Measurements from ENCODE around the gene RAB11A.
A peak's percentile ranks its signal among the peaks of the same experiment; 100 is the strongest.

RAB11A gene

DNA sequence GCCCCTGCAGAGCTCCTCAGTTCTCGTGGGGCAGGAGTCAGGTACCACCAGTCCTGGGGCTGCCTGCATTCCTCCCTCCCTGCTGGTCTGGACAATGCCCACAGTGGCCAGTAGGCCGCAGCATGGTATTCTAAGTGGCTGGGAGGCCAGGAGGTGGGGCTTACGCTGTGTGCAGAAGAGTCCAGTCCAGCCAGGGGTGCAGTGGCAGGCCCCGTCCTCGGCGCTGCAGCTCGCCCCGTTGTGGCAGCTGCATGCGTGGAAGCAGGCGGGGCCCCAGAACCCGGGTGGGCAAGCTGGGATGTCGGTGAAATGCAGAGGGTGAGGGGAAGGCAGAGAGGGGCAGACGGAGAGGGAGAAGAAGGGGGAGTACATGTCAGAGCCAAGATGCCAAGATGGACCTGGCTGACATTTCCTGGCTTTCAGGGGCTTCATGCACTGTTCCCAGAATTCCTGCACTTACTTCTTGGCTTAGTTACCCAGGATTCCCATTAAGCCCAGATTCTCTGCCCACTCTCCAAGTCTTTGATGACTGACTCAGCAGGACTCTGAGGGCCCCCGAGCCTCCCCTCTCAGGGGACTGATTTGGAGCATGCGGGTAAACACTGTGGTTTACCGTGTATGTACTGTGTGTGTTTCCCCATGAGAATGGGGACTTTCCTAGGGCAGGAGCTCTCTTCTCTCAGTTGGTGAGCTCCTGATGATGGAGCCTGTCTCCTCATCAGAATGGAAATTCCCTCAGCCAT lies 47.5 kb downstream of the RAB11A start:
- DNase-seq (ENCODE audit: low read depth in 2 of 2) = peak; percentile 20 to 26

DNA sequence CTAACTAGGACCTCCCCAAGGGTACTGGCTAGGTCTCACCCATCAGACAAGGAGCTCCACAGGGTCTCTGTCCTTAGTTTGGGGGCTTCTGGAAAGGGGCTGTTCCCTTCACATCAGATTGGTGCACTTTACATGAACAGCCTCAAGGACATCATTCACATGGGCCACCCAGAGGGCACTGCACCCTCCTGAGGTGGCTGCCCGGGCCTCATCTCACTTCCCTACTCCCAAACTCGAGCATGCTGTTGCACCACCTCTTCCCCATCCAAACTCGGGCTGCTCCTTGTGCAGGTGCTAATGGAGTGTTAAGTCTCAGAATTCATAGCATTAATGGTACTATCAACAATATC lies 48.1 kb downstream of the RAB11A start:
- DNase-seq (ENCODE audit: low read depth in 2 of 2) = no peak

DNA sequence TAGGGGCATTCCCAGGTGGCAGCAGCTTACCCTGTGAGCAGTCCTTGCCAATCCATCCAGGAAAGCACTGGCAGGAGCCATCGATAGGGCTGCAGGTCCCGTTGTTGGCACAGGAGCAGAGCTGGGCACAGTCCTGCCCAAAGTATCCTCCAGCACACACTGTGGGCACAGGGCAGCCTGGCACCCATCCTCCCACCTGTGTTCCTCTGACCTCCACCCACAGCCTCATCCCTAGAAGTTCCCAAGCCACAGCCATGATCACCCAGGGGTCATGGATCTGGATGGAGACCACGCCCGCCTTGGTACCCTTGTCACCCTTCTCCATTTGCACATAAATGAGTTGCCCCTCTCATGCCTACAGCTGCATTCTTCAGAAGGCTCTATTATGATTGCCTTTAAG lies 48.6 kb downstream of the RAB11A start:
- DNase-seq (ENCODE audit: low read depth in 2 of 2) = no peak

GRCh38 chr15:65918357-65918920 lies 49.1 kb downstream of the RAB11A start:
- DNase-seq (ENCODE audit: low read depth in 2 of 2) = no peak

DNA sequence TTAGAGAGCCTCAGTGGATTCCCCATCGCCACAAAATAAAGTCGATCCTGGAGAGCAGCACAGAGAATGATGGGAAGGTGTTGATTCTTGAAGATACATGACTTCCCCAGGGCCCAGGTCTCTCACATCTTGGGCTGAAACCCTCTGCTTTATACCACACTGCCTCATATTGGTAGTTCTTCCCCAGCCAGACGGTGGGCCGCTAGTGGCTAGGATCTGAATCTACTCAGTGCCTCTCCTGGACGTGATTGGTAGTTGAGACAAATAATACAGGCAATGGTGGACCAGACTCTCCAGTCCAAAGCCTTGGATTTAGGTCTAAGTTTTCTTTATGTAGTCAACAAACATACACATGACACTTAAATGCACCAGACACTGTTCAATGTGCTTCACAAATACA lies 49.7 kb downstream of the RAB11A start:
- DNase-seq (ENCODE audit: low read depth in 2 of 2) = no peak

DNA sequence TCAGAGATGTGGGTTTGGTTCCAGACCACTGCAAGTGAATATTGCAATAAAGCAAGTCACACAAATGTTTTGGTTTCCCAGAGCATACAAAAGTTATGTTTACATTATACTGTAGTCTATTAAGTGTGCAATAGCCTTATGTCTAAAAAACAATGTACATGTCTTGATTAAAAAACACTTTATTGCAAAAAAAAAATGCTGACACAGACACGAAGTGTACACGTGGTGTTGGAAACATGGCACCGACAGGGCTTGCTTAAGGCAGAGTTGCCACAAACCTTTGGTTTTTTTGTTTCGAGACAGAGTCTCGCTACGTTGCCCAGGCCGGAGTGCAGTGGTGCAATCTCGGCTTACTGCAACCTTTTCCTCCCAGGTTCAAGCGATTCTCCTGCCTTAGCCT lies 50.1 kb downstream of the RAB11A start:
- DNase-seq (ENCODE audit: low read depth in 2 of 2) = no peak

DNA sequence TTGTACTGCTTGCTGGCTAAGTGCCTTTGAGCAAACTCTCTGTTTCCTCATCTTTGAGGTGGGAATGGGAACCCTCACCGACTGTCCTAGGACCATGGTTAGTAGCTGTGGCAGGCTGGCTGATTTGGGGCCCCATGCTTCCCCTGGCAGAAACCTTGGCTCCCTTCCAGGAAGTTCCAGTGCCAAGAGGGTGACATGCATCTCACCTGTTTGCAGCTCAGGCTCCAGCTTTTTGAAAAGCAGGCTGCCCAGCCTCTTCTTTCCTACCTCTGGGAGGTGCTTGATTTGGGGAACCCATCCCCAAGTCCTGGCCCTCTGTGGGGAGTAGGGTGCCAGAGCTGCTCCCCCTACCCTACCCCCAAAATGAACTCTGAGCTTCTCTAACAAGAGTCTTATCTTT lies 50.8 kb downstream of the RAB11A start:
- no peak for DNase-seq (ENCODE audit: low read depth in 2 of 2)

GRCh38 chr15:65920825-65921309 lies 51.6 kb downstream of the RAB11A start:
- no peak for DNase-seq (ENCODE audit: low read depth in 2 of 2)

DNA sequence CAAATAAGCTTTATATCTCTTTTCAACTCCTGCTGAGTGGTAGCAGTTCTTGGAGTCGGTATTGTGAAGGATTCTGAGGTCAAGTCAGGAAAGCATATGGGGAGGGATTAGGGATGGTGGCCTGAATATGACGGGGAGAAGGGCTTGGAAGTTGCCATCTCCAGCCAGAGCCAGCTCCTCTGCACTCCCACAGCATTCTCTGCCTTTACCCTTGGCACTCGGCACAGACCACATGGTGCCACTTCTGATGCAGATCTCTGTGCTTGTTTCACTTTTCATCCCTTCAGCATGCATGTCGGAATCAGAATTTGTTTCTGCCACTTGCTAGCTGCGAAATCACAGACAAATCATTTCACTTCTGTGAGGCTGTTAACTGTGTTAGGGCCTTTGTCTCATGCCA lies 52.5 kb downstream of the RAB11A start:
- DNase-seq (ENCODE audit: low read depth in 2 of 2) = no peak

DNA sequence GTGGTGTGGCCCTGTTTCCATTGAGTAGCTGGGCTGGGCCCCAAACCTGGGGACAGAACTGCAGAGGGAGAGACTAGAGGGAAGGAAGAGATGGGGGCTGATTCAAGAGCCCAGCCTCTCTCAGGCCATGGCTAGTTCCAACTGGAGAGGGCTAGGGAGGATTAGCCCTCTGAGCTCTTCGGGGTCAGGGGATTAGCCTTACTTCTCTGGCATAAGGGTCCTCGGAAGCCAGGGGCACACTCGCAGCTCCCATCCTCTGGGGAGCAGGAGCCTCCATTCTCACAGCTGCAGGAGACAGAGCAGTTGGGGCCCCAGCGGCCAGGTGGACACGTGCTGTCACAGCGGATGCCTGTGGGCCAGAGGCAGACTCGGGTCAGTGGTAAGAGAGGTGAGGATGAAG lies 53.3 kb downstream of the RAB11A start:
- DNase-seq (ENCODE audit: low read depth in 2 of 2) = no peak

DNA sequence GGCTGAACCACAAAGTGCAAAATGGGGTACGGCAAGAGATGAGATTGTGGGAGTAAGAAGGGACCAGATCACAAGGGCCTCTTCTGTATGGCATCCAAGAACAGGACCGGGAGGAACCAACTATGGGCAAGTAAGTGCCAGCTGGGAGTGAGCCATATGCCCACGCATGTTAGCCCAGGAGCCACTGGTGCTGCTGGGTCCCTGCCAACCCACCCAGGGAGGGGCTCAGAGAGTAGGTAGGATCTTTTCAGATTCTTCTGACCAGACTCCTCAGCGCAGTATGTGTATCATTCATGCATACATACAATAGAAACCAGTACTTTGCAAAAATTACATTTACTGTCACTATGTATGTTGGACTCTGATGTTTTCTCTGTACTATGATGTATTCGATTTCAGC lies 54.0 kb downstream of the RAB11A start:
- DNase-seq (ENCODE audit: low read depth in 2 of 2) = no peak

DNA sequence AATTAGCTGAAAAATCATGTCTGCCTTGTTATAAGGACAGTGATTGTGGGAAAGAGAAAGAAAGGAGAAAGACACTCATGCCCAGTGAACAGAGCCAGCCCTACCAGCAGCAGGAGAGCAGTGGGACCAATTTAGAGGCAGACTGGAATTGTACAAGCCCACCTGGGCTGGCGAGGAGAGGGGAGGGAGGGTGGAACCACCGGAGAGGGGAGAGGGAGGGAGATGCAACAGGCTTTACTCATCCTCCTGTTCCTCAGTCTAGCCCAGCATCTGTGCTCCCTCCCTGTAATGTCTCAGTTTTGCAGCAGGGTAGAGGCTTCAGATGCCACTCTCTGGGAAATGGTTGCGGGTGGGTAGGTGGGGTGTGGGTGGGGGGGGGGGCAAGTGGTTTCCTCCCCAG lies 54.7 kb downstream of the RAB11A start:
- DNase-seq (ENCODE audit: low read depth in 2 of 2) = no peak

GRCh38 chr15:65925338-65925737 lies 56.0 kb downstream of the RAB11A start:
- no peak for DNase-seq (ENCODE audit: low read depth in 2 of 2)

GRCh38 chr15:65926459-65926858 lies 57.2 kb downstream of the RAB11A start:
- no peak for DNase-seq (ENCODE audit: low read depth in 2 of 2)

GRCh38 chr15:65926899-65927298 lies 57.6 kb downstream of the RAB11A start:
- no peak for DNase-seq (ENCODE audit: low read depth in 2 of 2)

- DNase-seq (ENCODE audit: low read depth in 2 of 2) = no peak
Measured at GRCh38 chr15:65927545-65927944, 58.3 kb downstream of the RAB11A start.

DNA sequence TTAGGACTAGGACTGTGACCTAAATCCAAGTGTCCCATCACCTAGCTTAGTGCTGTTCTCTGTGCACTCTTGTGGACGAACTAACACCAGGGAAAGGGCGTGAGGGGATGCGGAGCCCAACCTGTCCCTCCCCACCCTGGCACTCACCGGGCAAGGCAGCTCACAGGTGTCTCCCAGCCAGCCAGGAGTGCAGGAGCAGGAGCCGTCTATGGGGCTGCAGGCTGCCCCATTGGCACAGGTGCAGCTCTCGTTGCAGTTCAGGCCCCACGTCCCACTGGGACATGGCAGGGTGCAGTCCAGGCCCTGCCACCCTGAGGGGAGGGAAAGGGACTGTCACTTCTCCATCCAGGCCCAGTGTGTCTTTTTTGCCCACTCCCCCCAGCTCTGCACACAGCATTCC lies 60.3 kb downstream of the RAB11A start:
- no peak for DNase-seq (ENCODE audit: low read depth in 2 of 2)

DNA sequence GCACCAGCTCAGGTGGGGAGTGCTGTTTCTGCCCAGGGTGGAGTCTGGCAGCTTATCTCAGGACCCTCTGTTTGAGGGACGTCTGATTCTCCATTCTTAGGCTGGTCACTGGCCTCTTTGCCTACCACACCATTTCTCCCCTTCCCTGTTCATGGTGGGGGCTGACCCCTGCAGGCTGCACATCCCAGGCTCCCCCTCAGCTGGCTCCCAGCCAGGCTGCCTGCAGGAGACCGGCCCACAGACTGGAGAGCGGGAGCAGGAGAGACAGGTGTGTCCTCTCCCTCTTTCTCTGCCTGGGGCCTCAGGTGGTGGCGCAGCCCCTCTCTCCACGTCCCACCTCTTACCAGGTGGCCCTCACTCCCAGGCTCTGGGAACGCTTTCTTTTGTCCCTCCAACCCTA lies 60.8 kb downstream of the RAB11A start:
- no peak for DNase-seq (ENCODE audit: low read depth in 2 of 2)

GRCh38 chr15:65931221-65931620 lies 61.9 kb downstream of the RAB11A start:
- DNase-seq (ENCODE audit: low read depth in 2 of 2) = no peak

DNA sequence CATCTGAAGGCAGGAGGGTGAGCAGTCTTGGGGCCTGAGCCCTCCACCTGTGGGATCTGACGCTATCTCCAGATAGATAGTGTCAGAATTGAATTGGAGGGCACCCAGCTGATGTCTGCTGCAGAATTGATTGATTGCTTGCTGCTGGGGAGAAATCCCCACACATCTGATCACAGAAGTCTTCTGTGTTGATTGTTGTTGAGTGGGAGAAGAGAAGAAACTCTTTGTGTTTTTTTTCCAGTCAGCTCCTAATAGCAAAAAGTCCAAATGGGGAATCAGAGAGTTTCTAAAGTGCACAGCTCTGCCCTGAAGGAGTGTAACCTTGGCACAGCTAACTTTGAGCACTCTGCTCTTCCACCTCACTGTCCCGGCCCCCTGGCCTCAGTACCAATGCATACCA lies 66.1 kb downstream of the RAB11A start:
- DNase-seq (ENCODE audit: low read depth in 2 of 2) = no peak

- DNase-seq (ENCODE audit: low read depth in 2 of 2) = no peak
Measured at GRCh38 chr15:65936282-65936681, 67.0 kb downstream of the RAB11A start.

GRCh38 chr15:65937054-65937453 lies 67.8 kb downstream of the RAB11A start:
- no peak for DNase-seq (ENCODE audit: low read depth in 2 of 2)

- no peak for DNase-seq (ENCODE audit: low read depth in 2 of 2)
Measured at GRCh38 chr15:65937476-65937875, 68.2 kb downstream of the RAB11A start.

DNA sequence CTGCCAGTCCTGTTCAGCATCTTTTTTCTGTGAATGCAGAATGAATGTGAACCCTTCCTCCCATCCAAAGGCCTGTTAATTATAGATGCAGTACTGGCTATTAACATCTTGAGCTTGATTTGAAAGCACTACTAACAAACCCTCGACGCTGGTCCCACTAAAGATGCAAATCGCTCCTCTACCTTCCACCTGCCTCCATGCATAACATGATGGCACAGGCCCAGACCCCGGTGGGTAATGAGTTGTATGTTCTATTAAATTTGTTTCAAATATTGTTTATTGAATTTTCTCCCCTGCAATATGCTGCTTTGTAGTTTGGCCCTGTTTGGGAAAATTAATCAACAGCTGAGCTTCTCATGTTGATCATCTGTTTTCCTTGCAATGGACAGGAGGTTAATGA lies 69.3 kb downstream of the RAB11A start:
- no peak for DNase-seq (ENCODE audit: low read depth in 2 of 2)
